Ovary (tissue), 3 donors: ENCODE data around the gene EEF1A2.

Experiments used
- POLR2A ChIP-seq: fragments of 450-650 bp; IDR thresholded peaks from one replicate; pipeline ENCODE4 v1.6.1; 2017; ENCODE audit warnings: antibody characterized with exemption, mild to moderate bottlenecking, moderate library complexity
- TF ChIP-seq, protein P1 (sequence below), 3 donors: fragments of 450-650 bp in 2 of 3; fragments of 200-600 bp in 1 of 3; IDR thresholded peaks; one replicate each; pipeline versions ENCODE4 v1.5.1 to v1.8.0; 2016 to 2022; ENCODE audit warnings: antibody characterized with exemption in 3 of 3, mild to moderate bottlenecking in 1 of 3
- donor health status: DM: no; HTN: no; CAD: no.

DNA sequence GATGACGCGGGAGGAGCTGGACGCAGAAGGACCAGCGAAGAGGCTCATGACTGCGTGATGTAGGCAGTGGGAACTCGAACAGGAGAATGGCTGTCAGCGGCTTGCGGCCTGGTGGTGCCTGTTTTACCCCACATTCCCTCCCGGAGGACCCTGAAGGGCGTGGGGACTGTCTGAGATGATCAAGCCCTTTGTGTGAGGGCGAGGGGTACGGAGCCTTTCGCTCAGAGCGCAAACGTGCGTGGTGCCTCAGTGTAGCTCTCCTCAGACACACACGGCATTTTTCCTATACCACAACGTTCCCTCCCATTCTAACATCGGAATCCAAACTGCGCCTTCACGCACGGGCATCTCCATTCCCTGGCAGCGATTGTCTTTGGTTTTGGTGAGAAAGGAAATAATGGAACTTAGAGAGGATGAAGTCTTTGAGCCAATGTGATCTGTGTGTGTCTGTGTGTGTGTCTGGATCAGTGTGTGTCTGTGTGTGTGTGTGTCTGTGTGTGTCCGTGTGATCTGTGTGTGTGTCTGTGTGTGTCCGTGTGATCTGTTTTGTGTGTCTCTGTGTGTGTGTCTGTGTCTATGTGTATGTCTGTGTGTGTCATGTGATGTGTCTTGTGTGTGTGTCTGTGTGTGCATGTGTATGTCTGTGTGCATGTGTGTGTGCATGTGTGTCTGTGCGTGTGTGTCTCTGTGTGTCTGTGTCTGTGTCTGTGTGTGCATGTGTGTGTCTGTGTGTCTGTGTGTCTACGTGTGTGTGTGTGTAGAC, 33.0 kb upstream of the EEF1A2 start:
- TF ChIP-seq, protein P1, sequence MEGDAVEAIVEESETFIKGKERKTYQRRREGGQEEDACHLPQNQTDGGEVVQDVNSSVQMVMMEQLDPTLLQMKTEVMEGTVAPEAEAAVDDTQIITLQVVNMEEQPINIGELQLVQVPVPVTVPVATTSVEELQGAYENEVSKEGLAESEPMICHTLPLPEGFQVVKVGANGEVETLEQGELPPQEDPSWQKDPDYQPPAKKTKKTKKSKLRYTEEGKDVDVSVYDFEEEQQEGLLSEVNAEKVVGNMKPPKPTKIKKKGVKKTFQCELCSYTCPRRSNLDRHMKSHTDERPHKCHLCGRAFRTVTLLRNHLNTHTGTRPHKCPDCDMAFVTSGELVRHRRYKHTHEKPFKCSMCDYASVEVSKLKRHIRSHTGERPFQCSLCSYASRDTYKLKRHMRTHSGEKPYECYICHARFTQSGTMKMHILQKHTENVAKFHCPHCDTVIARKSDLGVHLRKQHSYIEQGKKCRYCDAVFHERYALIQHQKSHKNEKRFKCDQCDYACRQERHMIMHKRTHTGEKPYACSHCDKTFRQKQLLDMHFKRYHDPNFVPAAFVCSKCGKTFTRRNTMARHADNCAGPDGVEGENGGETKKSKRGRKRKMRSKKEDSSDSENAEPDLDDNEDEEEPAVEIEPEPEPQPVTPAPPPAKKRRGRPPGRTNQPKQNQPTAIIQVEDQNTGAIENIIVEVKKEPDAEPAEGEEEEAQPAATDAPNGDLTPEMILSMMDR (IDR thresholded peaks at IDR 0.05), result no peak
- no peak for TF ChIP-seq POLR2A
